Body of pancreas (tissue), 4 donors: ENCODE results near the gene PHLDB3. TPM values are rescaled to one million over a fixed set of nuclear protein-coding genes. Genes with fewer than 3 reads are reported as not detected.

Experiments
- ATAC-seq: fragments of 150-250 bp; one replicate; pipeline ENCODE4 v1.9.1; 2016
- DNase-seq, 4 donors: peaks; one replicate each; pipeline ENCODE4 v3.0.0-alpha.2; 2019
- H3K27ac ChIP-seq, 4 donors: fragments of 200-600 bp; sonication (generic); 1 replicate in 3 of 4; 2 replicates in 1 of 4; pipeline versions ENCODE4 v1.5.1 to v1.6.1; 2016 to 2019; ENCODE audit warnings: mild to moderate bottlenecking in 1 of 4, mixed read lengths in 1 of 4, moderate library complexity in 1 of 4
- H3K27me3 ChIP-seq, 2 donors: fragments of 200-600 bp; sonication (generic); one replicate each; pipeline ENCODE4 v1.6.0; 2016; ENCODE audit warnings: mild to moderate bottlenecking in 1 of 2
- H3K36me3 ChIP-seq, 2 donors: fragments of 200-600 bp; sonication (generic); replicated peaks in 1 of 2; 2 replicates each; pipeline ENCODE4 v1.5.1; 2016; ENCODE audit warnings: low read depth in 2 of 2; ENCODE audit not compliant: insufficient read depth in 1 of 2
- H3K4me1 ChIP-seq: fragments of 200-600 bp; sonication (generic); one replicate; pipeline ENCODE4 v1.6.0; 2016
- H3K4me3 ChIP-seq, 2 donors: fragments of 200-600 bp; sonication (generic); 1 replicate in 1 of 2; 2 replicates in 1 of 2; pipeline ENCODE4 v1.5.1; 2016 to 2019
- H3K9me3 ChIP-seq, 3 donors: fragments of 200-600 bp; sonication (generic); 1 replicate in 2 of 3; 2 replicates in 1 of 3; pipeline ENCODE4 v1.5.1; 2016
- POLR2A ChIP-seq, 3 donors: fragments of 450-650 bp; IDR thresholded peaks; one replicate each; pipeline ENCODE4 v1.6.1; 2016; ENCODE audit warnings: antibody characterized with exemption in 3 of 3, mild to moderate bottlenecking in 2 of 3
- WGBS, 2 donors: methylation state at CpG; one replicate each; pipeline ENCODE4 v1.1.5; 2017; 5-methylcytosine and 5-hydroxymethylcytosine counted together
- intact Hi-C: fragments of 100-400 bp; cut with DNase I; formaldehyde crosslinking; loops from one replicate; pipeline ENCODE4 v1.15.1; 2023
- total RNA-seq, 2 donors: library from RNA; depleted of rRNA; stranded (reverse); fragments of >200 nt; gene quantifications; one replicate each; pipeline ENCODE4 v1.1.0, GENCODE V29; 2016
- TF ChIP-seq, protein P1 (sequence below), 7 experiments: fragments of 450-650 bp in 4 of 7; fragments of 200-600 bp in 3 of 7; sonication (generic) in 3 of 7; IDR thresholded peaks; one replicate each; pipeline ENCODE4 v1.5.1; 2016 to 2019; ENCODE audit warnings: antibody characterized with exemption in 7 of 7

PHLDB3 gene
- total RNA-seq, 2 donors from 2014 or later = 14.5 to 16.9 TPM

DNA sequence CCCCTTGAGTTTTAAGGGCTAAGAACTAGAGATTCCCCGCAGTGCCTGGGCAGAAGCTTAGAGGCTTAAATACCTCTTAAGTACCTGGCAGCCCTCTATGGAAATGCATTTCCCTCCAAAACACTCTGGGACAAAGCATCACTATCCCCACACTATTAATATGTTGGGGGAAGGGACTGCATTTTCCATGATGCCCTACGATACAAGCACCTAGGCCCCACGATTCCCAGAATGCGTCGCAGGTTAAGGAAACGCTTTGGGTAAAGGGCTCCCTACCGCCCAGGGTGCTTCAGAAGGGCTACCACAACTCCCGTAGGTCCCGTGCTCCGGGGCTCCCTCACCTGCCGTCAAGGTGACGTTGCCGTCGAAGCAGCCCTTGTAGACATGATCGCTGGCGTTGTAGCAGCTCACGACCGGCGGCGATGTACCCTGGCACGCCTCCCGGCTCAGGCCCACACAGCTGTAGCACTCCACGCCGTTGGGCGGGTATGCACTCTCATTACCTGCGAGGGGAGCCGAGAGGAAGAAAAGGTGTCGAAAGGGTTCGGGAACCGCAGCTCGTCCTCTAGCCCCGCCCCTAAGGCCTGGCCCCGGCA is 41.7 kb downstream of the PHLDB3 start:
- no peak for DNase-seq
- H3K27ac ChIP-seq = peak overlapping the region in 2 of 4 donors; percentile 60 to 83
- H3K4me3 ChIP-seq = peak overlapping the region in 1 of 2 donors; percentile 39
- TF ChIP-seq POLR2A (IDR thresholded peaks at IDR 0.05) = peak in 2 of 3 donors; percentile 7 to 55
- TF ChIP-seq, protein P1, sequence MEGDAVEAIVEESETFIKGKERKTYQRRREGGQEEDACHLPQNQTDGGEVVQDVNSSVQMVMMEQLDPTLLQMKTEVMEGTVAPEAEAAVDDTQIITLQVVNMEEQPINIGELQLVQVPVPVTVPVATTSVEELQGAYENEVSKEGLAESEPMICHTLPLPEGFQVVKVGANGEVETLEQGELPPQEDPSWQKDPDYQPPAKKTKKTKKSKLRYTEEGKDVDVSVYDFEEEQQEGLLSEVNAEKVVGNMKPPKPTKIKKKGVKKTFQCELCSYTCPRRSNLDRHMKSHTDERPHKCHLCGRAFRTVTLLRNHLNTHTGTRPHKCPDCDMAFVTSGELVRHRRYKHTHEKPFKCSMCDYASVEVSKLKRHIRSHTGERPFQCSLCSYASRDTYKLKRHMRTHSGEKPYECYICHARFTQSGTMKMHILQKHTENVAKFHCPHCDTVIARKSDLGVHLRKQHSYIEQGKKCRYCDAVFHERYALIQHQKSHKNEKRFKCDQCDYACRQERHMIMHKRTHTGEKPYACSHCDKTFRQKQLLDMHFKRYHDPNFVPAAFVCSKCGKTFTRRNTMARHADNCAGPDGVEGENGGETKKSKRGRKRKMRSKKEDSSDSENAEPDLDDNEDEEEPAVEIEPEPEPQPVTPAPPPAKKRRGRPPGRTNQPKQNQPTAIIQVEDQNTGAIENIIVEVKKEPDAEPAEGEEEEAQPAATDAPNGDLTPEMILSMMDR (IDR thresholded peaks at IDR 0.05) = no peak
- WGBS, 2 donors = 6 to 37% methylated on average over 12 to 33 of the region's 33 CpGs
- no peak for ATAC-seq
- no peaks in the 10 kb centered on the region for H3K36me3 ChIP-seq
- H3K4me1 ChIP-seq = peaks cover 15% of the 10 kb centered on the region
- intact Hi-C loops = no loop called here
- no peaks in the 10 kb centered on the region for H3K9me3 ChIP-seq
- H3K27me3 ChIP-seq = peaks cover 0 to 7% of the 10 kb centered on the region in 2 donors

DNA sequence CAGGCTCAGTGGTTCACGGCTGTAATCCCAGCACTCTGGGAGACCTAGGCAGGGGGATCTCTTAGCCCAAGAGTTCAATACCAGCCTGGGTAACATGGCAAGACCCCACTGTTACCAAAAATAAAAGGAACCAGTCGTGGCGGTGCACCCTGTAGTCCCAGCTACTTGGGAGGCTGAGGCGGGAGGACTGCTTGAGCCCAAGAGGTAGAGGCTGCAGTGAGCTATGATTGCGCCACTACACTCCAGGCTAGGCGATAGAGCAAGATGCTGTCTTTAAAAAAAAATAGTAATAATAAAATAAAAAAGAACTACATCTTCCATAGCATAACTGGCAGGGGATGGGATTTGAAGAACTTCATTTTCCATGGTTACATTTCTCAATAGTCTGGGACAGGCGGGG is 42.2 kb downstream of the PHLDB3 start:
- 92% methylated on average over 6 to 7 of the region's 7 CpGs for WGBS, 2 donors
- Histone ChIP-seq H3K9me3 (no peaks in the 10 kb centered on the region), H3K27me3 (peaks cover 0 to 7% of the 10 kb centered on the region in 2 donors), H3K27ac (peak overlapping the region in 1 of 4 donors; percentile 83), H3K36me3 (no peaks in the 10 kb centered on the region), H3K4me3 (no peak overlapping the region), H3K4me1 (peaks cover 15% of the 10 kb centered on the region)
- no peak for TF ChIP-seq POLR2A (IDR thresholded peaks at IDR 0.05)
- TF ChIP-seq, protein P1 (IDR thresholded peaks at IDR 0.05) = no peak
- ATAC-seq (no peak), DNase-seq (no peak)
- intact Hi-C loops = no loop called here

DNA sequence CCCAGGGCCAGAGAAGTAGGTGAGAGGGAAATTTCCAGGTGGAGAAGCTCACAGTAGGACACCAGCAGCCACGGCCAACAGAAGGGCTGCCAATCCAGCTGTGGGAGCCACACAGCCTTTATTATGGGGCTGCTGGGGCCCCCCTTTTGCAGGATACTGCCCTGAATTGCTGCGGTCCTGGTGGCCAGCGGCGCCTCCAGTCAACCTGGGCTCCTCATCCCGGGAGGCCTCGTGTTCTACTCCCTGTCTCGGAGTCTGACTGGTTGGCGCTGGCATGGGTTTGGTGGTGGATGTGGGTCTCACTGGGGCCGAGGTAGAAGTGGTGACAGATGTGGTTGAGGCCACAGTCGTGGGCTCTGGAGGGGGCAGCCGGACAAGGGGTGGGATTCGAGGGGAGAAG is 43.2 kb downstream of the PHLDB3 start:
- H3K9me3 ChIP-seq = no peaks in the 10 kb centered on the region
- H3K4me3 ChIP-seq = no peak overlapping the region
- 76 to 88% methylated on average over 6 to 12 of the region's 12 CpGs for WGBS, 2 donors
- intact Hi-C loops = no loop called here
- H3K36me3 ChIP-seq = no peaks in the 10 kb centered on the region
- H3K27ac ChIP-seq = no peak overlapping the region
- no peak for TF ChIP-seq POLR2A (IDR thresholded peaks at IDR 0.05)
- TF ChIP-seq, protein P1 (IDR thresholded peaks at IDR 0.05) = no peak
- H3K27me3 ChIP-seq = peaks cover 0 to 7% of the 10 kb centered on the region in 2 donors
- ATAC-seq (no peak), DNase-seq (no peak)
- peaks cover 15% of the 10 kb centered on the region for H3K4me1 ChIP-seq

DNA sequence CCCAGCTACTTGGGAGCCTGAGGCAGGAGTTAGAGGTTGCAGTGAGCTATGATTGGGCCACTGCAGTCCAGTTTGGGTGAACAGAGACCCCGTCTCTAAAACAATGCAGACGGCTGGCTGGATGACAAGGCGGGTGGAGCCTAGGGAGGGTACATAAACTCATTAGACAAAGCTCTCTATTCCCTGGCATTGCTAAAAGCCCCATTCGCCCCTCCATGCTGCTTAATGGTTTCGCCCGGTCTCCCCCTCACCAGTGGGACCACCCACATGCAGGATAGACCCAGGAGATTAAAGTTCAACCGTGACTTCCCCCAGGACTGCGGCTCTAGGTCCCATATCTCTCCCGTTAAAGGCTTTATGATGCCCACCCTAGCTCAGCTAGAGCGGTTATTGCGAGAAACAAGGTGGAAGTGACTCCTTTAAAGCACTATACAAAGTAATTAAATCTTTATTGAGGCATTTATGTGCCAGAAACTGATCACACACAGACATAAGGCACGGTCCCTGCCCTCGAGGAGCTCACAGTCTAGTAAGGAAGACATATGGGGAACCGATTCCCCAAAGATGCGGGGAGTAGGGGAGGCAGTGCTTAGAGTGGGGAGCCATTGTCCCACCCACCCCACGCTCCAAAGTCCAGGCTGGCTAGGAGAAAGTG is 44.1 kb downstream of the PHLDB3 start:
- 66 to 76% methylated on average over 16 of the region's 16 CpGs for WGBS, 2 donors
- TF ChIP-seq, protein P1 (IDR thresholded peaks at IDR 0.05) = no peak
- TF ChIP-seq POLR2A (IDR thresholded peaks at IDR 0.05) = no peak
- DNase-seq (no peak), ATAC-seq (no peak)
- no peaks in the 10 kb centered on the region for H3K9me3 ChIP-seq
- H3K27me3 ChIP-seq = peaks cover 0 to 5% of the 10 kb centered on the region in 2 donors
- H3K36me3 ChIP-seq = no peaks in the 10 kb centered on the region
- H3K4me3 ChIP-seq = no peak overlapping the region
- no peak overlapping the region for H3K27ac ChIP-seq
- H3K4me1 ChIP-seq = peaks cover 15% of the 10 kb centered on the region
- intact Hi-C loops = no loop called here
